Endothelial cell of umbilical vein (primary cell): ENCODE data around the gene BPIFA1.

ENCODE experiments used
- EZH2 ChIP-seq: IDR thresholded peaks from 2 replicates; pipeline ENCODE4 v1.6.1; 2012; ENCODE audit warnings: borderline replicate concordance, low read depth, mild to moderate bottlenecking, moderate library complexity, low read length, inconsistent platforms; ENCODE audit not compliant: severe bottlenecking
- GATA2 ChIP-seq: IDR thresholded peaks from 2 replicates; pipeline ENCODE4 v1.7.0; 2011; ENCODE audit warnings: low read depth, mild to moderate bottlenecking, moderate library complexity, mixed read lengths, low read length; ENCODE audit not compliant: insufficient read length, insufficient read depth
- JUN ChIP-seq: IDR thresholded peaks from 2 replicates; pipeline ENCODE4 v1.6.1; 2011; ENCODE audit warnings: borderline replicate concordance, low read depth; ENCODE audit not compliant: insufficient read length, insufficient read depth
- MAX ChIP-seq: IDR thresholded peaks from 2 replicates; pipeline ENCODE4 v1.6.1; 2011; ENCODE audit not compliant: insufficient read depth, insufficient read length
- MYC ChIP-seq: IDR thresholded peaks from one replicate; pipeline ENCODE4 v1.6.1; 2011; ENCODE audit warnings: mild to moderate bottlenecking, low read depth, low read length
- POLR2A ChIP-seq: IDR thresholded peaks from 2 replicates; pipeline ENCODE4 v1.6.1; 2012; ENCODE audit warnings: low read depth, mild to moderate bottlenecking, control low read depth, low read length
- POLR2AphosphoS5 ChIP-seq: IDR thresholded peaks from 2 replicates; pipeline ENCODE4 v1.6.1; 2012; ENCODE audit warnings: low read depth, mild to moderate bottlenecking, control low read depth, low read length, moderate library complexity; ENCODE audit not compliant: insufficient read depth
- TF ChIP-seq, protein P1 (sequence below), 2 donors: IDR thresholded peaks; 1 replicate in 1 of 2; 2 replicates in 1 of 2; pipeline ENCODE4 v1.5.1; 2011; ENCODE audit warnings: low read length in 2 of 2, mild to moderate bottlenecking in 2 of 2, moderate library complexity in 2 of 2, control low read depth in 1 of 2, inconsistent platforms in 1 of 2, low read depth in 1 of 2; ENCODE audit not compliant: insufficient read depth in 1 of 2; ENCODE audit errors: extremely low read depth in 1 of 2

- TF ChIP-seq, protein P1, sequence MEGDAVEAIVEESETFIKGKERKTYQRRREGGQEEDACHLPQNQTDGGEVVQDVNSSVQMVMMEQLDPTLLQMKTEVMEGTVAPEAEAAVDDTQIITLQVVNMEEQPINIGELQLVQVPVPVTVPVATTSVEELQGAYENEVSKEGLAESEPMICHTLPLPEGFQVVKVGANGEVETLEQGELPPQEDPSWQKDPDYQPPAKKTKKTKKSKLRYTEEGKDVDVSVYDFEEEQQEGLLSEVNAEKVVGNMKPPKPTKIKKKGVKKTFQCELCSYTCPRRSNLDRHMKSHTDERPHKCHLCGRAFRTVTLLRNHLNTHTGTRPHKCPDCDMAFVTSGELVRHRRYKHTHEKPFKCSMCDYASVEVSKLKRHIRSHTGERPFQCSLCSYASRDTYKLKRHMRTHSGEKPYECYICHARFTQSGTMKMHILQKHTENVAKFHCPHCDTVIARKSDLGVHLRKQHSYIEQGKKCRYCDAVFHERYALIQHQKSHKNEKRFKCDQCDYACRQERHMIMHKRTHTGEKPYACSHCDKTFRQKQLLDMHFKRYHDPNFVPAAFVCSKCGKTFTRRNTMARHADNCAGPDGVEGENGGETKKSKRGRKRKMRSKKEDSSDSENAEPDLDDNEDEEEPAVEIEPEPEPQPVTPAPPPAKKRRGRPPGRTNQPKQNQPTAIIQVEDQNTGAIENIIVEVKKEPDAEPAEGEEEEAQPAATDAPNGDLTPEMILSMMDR (IDR thresholded peaks at IDR 0.05; ENCODE audit: extremely low read depth in 1 of 2, insufficient read depth in 1 of 2, low read depth in 1 of 2, low read length in 2 of 2): no peak
- no peak for TF ChIP-seq POLR2A
- TF ChIP-seq EZH2: no peak
- TF ChIP-seq POLR2AphosphoS5: no peak
- TF ChIP-seq JUN: no peak
- TF ChIP-seq MYC: no peak
- no peak for TF ChIP-seq GATA2
- no peak for TF ChIP-seq MAX
These were observed 18.7 kb upstream of the BPIFA1 start, which contains the start of gene BPIFA3 for GRCh38 chr20:33217052-33217451.
